ENCODE data around the gene DNAH8. TPM values are rescaled to one million over a fixed set of nuclear protein-coding genes. Genes with fewer than 3 reads are reported as not detected.

Gene DNAH8
- polyA plus RNA-seq, 1 of the 3 experiments (the other 2 are of a cell fraction) = not detected

DNA sequence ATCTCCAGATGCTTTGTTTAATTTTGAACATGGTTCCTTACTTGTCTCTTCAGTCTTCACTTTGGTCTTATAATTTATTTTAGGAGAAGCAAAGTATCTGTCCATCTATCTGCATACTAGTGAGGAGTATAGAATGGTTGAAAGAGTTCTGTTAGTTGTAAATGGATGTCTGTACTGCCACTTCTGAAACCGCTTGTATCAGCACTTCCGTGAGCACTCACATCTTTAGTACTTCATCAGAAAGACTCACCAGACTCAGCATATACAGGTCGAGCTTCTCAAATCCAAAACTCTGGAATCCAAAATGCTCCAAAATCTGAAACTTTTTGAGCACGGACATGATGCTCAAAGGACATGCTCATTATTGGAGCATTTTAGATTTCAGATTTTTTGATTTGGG lies 191.5 kb downstream of the DNAH8 start:
- H3K36me3 ChIP-seq (replicated peaks in 1 of 2; ENCODE audit: control insufficient read depth in 1 of 2, insufficient read depth in 2 of 2, low read length in 1 of 2) = no peaks in the 10 kb centered on the region
- H2AFZ ChIP-seq (ENCODE audit: low read depth) = no peak overlapping the region
- WGBS (ENCODE audit: low lambda C conversion rate) = 27% methylated on average over 4 of the region's 4 CpGs
- no peaks in the 10 kb centered on the region for H4K20me1 ChIP-seq (ENCODE audit: insufficient read depth)
- ChIA-PET POLR2A (no interaction called here), CTCF (interaction anchor here (1.8 kb wide), 1 partner anchor 34 kb away, joined by 6 read pairs; no protein-coding TSS in a partner anchor)
- no peaks in the 10 kb centered on the region for H3K27me3 ChIP-seq (ENCODE audit: insufficient read depth)
- no peak overlapping the region for H3K27ac ChIP-seq (ENCODE audit: low read depth in 2 of 2, low read length in 1 of 2)
- H3F3A ChIP-seq (replicated peaks; ENCODE audit: insufficient read depth) = no peaks in the 10 kb centered on the region
- H3K4me3 ChIP-seq (ENCODE audit: low read depth in 2 of 2, low read length in 1 of 2) = no peak overlapping the region
- no peak overlapping the region for H3K9ac ChIP-seq
- H3K9me2 ChIP-seq = no peaks in the 10 kb centered on the region
- no peak for DNase-seq
- TF ChIP-seq TAF1 (IDR thresholded peaks at IDR 0.05; ENCODE audit: borderline replicate concordance, low read depth, low read length) (no peak), FOSL2 (IDR thresholded peaks at IDR 0.05; ENCODE audit: borderline replicate concordance, low read depth) (no peak), GATA2 (CRISPR knock-in tag; IDR thresholded peaks at IDR 0.05) (no peak), JUND (IDR thresholded peaks at IDR 0.05) (no peak), SIN3A (IDR thresholded peaks at IDR 0.05; ENCODE audit: borderline replicate concordance, low read depth, low read length) (no peak), CHD2 (IDR thresholded peaks at IDR 0.05; ENCODE audit: low read length, partially characterized antibody) (no peak), GABPA (IDR thresholded peaks at IDR 0.05; ENCODE audit: low read depth) (no peak)
- TF ChIP-seq, protein P1, sequence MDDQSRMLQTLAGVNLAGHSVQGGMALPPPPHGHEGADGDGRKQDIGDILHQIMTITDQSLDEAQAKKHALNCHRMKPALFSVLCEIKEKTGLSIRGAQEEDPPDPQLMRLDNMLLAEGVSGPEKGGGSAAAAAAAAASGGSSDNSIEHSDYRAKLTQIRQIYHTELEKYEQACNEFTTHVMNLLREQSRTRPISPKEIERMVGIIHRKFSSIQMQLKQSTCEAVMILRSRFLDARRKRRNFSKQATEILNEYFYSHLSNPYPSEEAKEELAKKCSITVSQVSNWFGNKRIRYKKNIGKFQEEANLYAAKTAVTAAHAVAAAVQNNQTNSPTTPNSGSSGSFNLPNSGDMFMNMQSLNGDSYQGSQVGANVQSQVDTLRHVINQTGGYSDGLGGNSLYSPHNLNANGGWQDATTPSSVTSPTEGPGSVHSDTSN (IDR thresholded peaks at IDR 0.05) = no peak
- TF ChIP-seq, protein P2, sequence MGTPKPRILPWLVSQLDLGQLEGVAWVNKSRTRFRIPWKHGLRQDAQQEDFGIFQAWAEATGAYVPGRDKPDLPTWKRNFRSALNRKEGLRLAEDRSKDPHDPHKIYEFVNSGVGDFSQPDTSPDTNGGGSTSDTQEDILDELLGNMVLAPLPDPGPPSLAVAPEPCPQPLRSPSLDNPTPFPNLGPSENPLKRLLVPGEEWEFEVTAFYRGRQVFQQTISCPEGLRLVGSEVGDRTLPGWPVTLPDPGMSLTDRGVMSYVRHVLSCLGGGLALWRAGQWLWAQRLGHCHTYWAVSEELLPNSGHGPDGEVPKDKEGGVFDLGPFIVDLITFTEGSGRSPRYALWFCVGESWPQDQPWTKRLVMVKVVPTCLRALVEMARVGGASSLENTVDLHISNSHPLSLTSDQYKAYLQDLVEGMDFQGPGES (IDR thresholded peaks at IDR 0.05; ENCODE audit: low read depth, low read length) = no peak
- no peaks in the 10 kb centered on the region for H3K4me1 ChIP-seq (ENCODE audit: control insufficient read depth in 1 of 2, insufficient read depth in 2 of 2, low read depth in 1 of 2, low read length in 1 of 2)
- no peaks in the 10 kb centered on the region for H3K79me2 ChIP-seq (ENCODE audit: insufficient read depth)
- H3K9me3 ChIP-seq = no peaks in the 10 kb centered on the region
- H3K4me2 ChIP-seq = no peak overlapping the region

DNA sequence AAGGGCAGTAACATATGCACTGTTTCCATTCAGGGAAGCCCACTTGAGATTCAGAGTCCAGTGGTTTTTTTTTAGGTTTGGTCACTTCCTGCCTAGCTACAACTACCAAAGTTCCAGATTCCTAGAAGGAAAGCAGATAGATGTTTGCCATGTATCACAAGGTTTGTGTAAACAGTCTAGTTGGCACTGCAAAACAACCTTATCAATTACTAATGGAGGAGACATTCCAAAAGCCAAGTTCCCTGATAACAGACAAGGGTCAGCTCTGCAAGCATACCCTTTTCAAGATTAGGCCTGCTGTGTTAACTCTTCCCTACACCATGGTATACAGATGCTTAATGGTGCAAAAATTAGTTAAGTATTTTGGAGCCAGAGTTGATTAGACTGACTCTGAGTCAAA lies 192.2 kb downstream of the DNAH8 start:
- no peak overlapping the region for H3K27ac ChIP-seq (ENCODE audit: low read depth in 2 of 2, low read length in 1 of 2)
- no peaks in the 10 kb centered on the region for H4K20me1 ChIP-seq (ENCODE audit: insufficient read depth)
- H3K4me2 ChIP-seq = no peak overlapping the region
- no peaks in the 10 kb centered on the region for H3K9me3 ChIP-seq
- H3K27me3 ChIP-seq (ENCODE audit: insufficient read depth) = no peaks in the 10 kb centered on the region
- H3K9me2 ChIP-seq = no peaks in the 10 kb centered on the region
- ChIA-PET CTCF (interaction anchor here (0.7 to 1.8 kb wide), 2 partner anchors 35 to 66 kb away, joined by 3 to 6 read pairs; no protein-coding TSS in a partner anchor), POLR2A (no interaction called here)
- no peaks in the 10 kb centered on the region for H3F3A ChIP-seq (replicated peaks; ENCODE audit: insufficient read depth)
- H3K36me3 ChIP-seq (replicated peaks in 1 of 2; ENCODE audit: control insufficient read depth in 1 of 2, insufficient read depth in 2 of 2, low read length in 1 of 2) = no peaks in the 10 kb centered on the region
- H2AFZ ChIP-seq (ENCODE audit: low read depth) = no peak overlapping the region
- no peaks in the 10 kb centered on the region for H3K79me2 ChIP-seq (ENCODE audit: insufficient read depth)
- TF ChIP-seq SIN3A (IDR thresholded peaks at IDR 0.05; ENCODE audit: borderline replicate concordance, low read depth, low read length) (no peak), POLR2AphosphoS5 (IDR thresholded peaks at IDR 0.05; ENCODE audit: low read depth, low read length) (no peak), JUND (IDR thresholded peaks at IDR 0.05) (no peak), RAD21 (IDR thresholded peaks at IDR 0.05; ENCODE audit: low read length) (no peak), FOXM1 (IDR thresholded peaks at IDR 0.05; ENCODE audit: low read depth) (no peak), TAF1 (IDR thresholded peaks at IDR 0.05; ENCODE audit: borderline replicate concordance, low read depth, low read length) (no peak), CHD2 (IDR thresholded peaks at IDR 0.05; ENCODE audit: low read length, partially characterized antibody) (no peak), TCF12 (IDR thresholded peaks at IDR 0.05) (no peak), SMC3 (IDR thresholded peaks at IDR 0.05; ENCODE audit: low read depth, low read length) (no peak)
- no peak overlapping the region for H3K9ac ChIP-seq
- no peak for DNase-seq
- H3K4me1 ChIP-seq (ENCODE audit: control insufficient read depth in 1 of 2, insufficient read depth in 2 of 2, low read depth in 1 of 2, low read length in 1 of 2) = no peaks in the 10 kb centered on the region
- no peak overlapping the region for H3K4me3 ChIP-seq (ENCODE audit: low read depth in 2 of 2, low read length in 1 of 2)
